ENCODE results near the gene EVI5L. TPM values are rescaled to one million over a fixed set of nuclear protein-coding genes. Genes with fewer than 3 reads are reported as not detected.
A peak's percentile ranks its signal among the peaks of the same experiment; 100 is the strongest.

EVI5L gene
- polyA plus RNA-seq, 1 experiment, result 11.7 TPM

GRCh38 chr19:7869910-7870511 is 40.0 kb downstream of the EVI5L start:
- CTCF ChIA-PET, result interaction anchor here (0.7 to 2.2 kb wide), 16 partner anchors 9 to 70 kb away, joined by 3 to 24 read pairs (median 6); partner anchors contain the start of gene SNAPC2
- H3K4me3 ChIP-seq (ENCODE audit: low read depth, low read length), result peak overlapping the region; percentile 51
- H3K27me3 ChIP-seq (ENCODE audit: control insufficient read depth, insufficient read depth, low read length), result peaks cover 18% of the 10 kb centered on the region
- DNase-seq (ENCODE audit: low read depth), result no peak
- TF ChIP-seq CTCF (IDR thresholded peaks at IDR 0.05; ENCODE audit: insufficient read depth, low read depth, low read length), result no peak
- no peaks in the 10 kb centered on the region for H3K36me3 ChIP-seq (ENCODE audit: control insufficient read depth, insufficient read depth, low read length)
- POLR2A ChIA-PET, result interaction anchor here (1.1 to 1.3 kb wide), 2 partner anchors 18 to 34 kb away, joined by 3 to 4 read pairs; partner anchors contain the start of genes LRRC8E and MAP2K7

GRCh38 chr19:7870571-7871436 is 40.8 kb downstream of the EVI5L start:
- CTCF ChIA-PET, result interaction anchor here (0.8 kb wide), 1 partner anchor 45 kb away, joined by 3 read pairs; no protein-coding TSS in a partner anchor
- POLR2A ChIA-PET, result no interaction called here

GRCh38 chr19:7871437-7872305 is 41.7 kb downstream of the EVI5L start:
- Histone ChIP-seq H3K4me3 (ENCODE audit: low read depth, low read length) (peak overlapping the region; percentile 32), H3K36me3 (ENCODE audit: control insufficient read depth, insufficient read depth, low read length) (no peaks in the 10 kb centered on the region), H3K27me3 (ENCODE audit: control insufficient read depth, insufficient read depth, low read length) (peaks cover 22% of the 10 kb centered on the region)
- ChIA-PET CTCF (interaction anchor here (0.8 kb wide), 1 partner anchor 44 kb away, joined by 3 read pairs; no protein-coding TSS in a partner anchor), POLR2A (no interaction called here)
- no peak for TF ChIP-seq CTCF (IDR thresholded peaks at IDR 0.05; ENCODE audit: insufficient read depth, low read depth, low read length)
- DNase-seq (ENCODE audit: low read depth), result peak; percentile 57

More at GRCh38 chr19:7870571-7871436, 40.8 kb downstream of the EVI5L start:
- no peak for TF ChIP-seq CTCF (IDR thresholded peaks at IDR 0.05; ENCODE audit: insufficient read depth, low read depth, low read length)
- H3K27me3 ChIP-seq (ENCODE audit: control insufficient read depth, insufficient read depth, low read length), result peaks cover 21% of the 10 kb centered on the region
- no peaks in the 10 kb centered on the region for H3K36me3 ChIP-seq (ENCODE audit: control insufficient read depth, insufficient read depth, low read length)
- no peak overlapping the region for H3K4me3 ChIP-seq (ENCODE audit: low read depth, low read length)
- DNase-seq (ENCODE audit: low read depth), result no peak

GRCh38 chr19:7872306-7873204 is 42.5 kb downstream of the EVI5L start:
- ChIA-PET CTCF (no interaction called here), POLR2A (no interaction called here)
- H3K36me3 ChIP-seq (ENCODE audit: control insufficient read depth, insufficient read depth, low read length), result no peaks in the 10 kb centered on the region
- peaks cover 22% of the 10 kb centered on the region for H3K27me3 ChIP-seq (ENCODE audit: control insufficient read depth, insufficient read depth, low read length)
- DNase-seq (ENCODE audit: low read depth), result no peak
- peak overlapping the region; percentile 32; the same call in 1 of the 2 replicates for H3K4me3 ChIP-seq (ENCODE audit: low read depth, low read length)
- TF ChIP-seq CTCF (IDR thresholded peaks at IDR 0.05; ENCODE audit: insufficient read depth, low read depth, low read length), result no peak

All from BJ (cell line).